ENCODE results near the gene FOXO3B. TPM values are rescaled to one million over a fixed set of nuclear protein-coding genes. Genes with fewer than 3 reads are reported as not detected.
"Not testable (repeated sequence)": the region's sequence is repeated elsewhere in the genome, so short reads cannot be mapped to it uniquely, and the experiment has no call there.

FOXO3B gene
- total RNA-seq, 1 donor from 2014 or later = 1.5 TPM

DNA sequence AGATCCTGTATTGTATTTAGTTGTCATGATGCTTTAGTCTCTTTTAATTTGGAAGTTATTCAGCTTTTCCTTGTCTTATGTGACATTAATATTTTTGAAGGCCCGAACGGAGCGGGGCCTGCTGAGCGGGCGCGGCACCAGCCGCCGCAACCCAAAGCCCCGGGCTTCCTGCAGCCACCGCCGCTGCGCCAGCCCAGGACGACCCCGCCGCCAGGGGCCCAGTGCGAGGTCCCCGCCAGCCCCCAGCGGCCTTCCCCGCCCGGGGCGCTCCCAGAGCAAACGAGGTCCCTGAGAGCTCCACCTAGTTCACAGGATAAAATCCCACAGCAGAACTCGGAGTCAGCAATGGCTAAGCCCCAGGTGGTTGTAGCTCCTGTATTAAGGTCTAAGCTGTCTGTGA, 32.0 kb downstream of the FOXO3B start:
- DNase-seq (ENCODE audit: low read depth in 2 of 2) = not testable (repeated sequence)

DNA sequence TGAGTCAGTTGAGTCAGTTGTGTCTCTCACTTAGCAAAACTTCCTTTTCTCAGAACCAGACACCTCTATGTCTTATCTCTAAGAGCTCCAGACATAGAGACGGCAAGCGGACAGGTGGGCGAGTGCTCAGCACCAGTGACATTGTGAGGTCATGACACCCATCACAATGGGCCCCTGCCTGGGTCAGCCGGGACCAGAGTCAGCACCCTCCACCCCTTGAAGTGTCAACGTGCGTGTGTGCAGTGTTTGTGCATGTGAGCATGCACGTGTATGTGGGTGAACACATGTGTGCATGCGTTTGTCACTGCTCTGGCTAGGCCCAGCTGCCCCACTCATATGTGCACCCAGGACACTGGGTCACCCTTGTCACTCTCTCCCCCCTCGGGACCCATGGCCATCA, 37.8 kb downstream of the FOXO3B start, which contains the start of gene TBC1D28:
TSS of gene TBC1D28 (minus strand) at position 101 of the 400 bp plus-strand sequence. CDS start 3,039 bp downstream, outside the sequence.
- DNase-seq (ENCODE audit: low read depth in 2 of 2) = not testable (repeated sequence)

DNA sequence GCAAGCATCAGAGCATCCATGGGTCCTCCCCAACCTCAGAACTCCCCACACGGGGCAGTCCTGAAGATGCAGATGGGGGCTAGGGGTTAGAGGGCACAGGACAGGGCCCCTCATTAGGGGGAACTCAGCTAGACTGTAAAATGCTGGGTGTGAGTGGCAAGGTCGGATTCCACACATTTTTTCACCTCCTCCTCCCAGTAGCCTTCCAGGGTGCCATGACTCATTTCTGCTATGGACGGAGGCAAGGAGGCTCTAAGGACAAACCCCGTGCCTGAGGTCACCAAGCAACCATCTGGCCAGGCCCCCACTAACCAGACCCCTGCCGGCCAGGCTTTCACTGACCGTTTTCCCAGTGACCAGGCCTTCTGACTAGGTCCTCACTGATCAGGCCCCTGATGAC, 39.0 kb downstream of the FOXO3B start:
- not testable (repeated sequence) for DNase-seq (ENCODE audit: low read depth in 2 of 2)

DNA sequence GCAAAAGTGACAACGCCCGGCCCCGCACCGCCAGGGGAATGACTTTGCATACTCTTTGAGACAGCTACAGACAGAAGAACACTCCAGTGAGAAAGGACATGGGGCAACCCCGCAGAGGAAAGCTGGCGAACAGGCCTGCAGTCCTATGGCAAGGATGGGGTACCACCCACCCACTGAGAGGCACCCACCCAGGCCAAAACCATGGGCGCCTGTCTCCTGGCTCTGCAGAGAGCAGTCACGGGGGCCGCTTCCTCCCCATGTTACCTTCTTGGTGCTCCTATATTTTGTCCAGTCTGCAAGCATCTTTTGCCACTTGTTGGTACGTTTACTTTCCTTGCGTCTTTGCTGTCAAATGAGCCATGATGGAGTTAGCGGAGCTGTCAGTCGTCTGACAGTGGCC, 43.8 kb downstream of the FOXO3B start:
- DNase-seq (ENCODE audit: low read depth in 2 of 2) = not testable (repeated sequence)

DNA sequence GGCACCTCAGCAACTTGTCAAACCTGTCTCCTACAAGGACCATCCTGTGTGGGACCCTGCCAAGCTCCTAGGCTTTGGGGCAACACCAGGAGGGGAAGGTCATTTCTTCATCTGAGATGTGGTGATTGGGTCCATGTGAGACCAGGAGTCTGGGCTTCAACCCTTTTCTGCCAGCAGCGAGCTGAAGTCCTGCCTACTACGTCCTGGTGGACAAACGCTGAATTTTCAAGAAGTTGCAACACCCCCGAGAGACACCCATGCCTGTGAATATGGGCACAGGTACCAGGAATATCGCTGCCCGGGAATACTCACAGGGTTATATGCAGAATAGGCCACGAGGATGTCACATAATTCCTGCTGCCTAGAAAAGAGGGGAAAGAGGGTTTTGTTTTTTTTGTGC, 45.9 kb downstream of the FOXO3B start:
- not testable (repeated sequence) for DNase-seq (ENCODE audit: low read depth in 2 of 2)

DNA sequence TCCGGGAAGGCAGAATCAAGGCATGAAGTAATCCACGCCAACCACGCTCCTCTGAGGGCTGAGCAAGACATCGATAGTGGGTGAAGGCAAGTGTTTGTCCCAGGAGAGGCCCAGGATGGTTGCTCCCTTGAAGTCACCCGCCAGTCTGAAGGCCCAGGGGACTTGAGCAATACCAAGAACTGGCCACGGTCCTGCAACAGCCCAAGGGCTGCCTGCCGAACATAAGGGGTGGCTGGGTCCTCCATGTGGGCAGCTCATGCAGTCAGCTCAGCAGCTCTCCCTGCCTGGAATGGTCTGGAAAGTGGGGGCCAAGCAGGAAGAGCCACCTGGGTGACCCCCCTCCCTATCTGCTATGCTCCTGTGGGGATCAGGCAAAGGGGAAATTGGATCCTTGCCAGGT, 46.3 kb downstream of the FOXO3B start:
- DNase-seq (ENCODE audit: low read depth in 2 of 2) = not testable (repeated sequence)

DNA sequence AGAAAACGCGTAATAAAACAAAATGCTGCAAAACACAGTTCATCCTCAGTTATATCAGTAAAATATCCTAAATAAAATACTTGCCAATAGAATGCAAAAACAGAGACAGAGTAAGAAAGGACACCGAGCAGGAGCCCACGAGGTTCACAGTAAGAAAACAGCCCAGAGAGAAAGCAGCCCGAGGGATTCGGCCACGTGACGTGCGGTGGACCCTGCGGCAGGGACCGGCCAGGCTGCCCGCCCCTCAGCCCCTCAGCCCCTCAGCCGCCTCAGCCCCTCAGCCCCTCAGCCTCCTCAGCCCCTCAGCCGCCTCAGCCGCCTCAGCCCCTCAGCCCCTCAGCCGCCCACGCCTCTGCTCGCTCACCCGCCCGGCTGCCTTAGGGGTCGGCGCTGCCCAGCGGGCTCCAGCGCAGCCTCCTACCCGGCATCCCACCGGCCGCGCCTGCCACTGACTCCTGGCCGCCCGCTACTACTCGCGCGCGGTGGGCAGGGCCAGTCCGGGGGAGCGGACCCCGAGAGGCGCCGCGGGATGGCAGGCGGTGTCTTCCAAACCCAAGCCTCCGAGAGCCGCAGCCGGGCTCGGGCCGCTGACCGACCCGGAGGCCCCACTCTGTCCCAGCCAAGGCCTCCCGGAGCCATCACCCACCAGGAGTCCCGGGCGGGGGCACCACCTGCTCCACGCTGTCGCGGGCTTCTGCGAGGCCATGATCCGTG, 47.4 kb downstream of the FOXO3B start:
- DNase-seq (ENCODE audit: low read depth in 2 of 2) = not testable (repeated sequence)

Other genes with a start within 250 kb of the FOXO3B start
- not detected in 2 replicates for gene LGALS9C, start 205.5 kb downstream of the FOXO3B start, total RNA-seq
- not detected in 2 replicates for gene TBC1D28, start 37.9 kb downstream of the FOXO3B start, total RNA-seq
- under 0.01 TPM in 1 of 2 replicates, not detected in the other for gene FBXW10, start 61.7 kb upstream of the FOXO3B start, total RNA-seq
- 37.0 and 43.9 TPM in 2 replicates for gene TVP23B, start 98.9 kb upstream of the FOXO3B start, total RNA-seq
- 32.4 and 35.4 TPM in 2 replicates for gene PRPSAP2, start 175.8 kb upstream of the FOXO3B start, total RNA-seq

All from dermis microvascular lymphatic vessel endothelial cell (primary cell).